Psoas muscle (tissue), 8 donors: ENCODE data around the gene EEF1A2. TPM values are rescaled to one million over a fixed set of nuclear protein-coding genes. Genes with fewer than 3 reads are reported as not detected.
A peak's percentile ranks its signal among the peaks of the same experiment; 100 is the strongest.

Experiments used
- ATAC-seq, 4 donors: fragments of 200-7000 bp; cut with Tn5 transposase; one replicate each; pipeline ENCODE4 v1.9.1; 2020; ENCODE audit warnings: moderate library complexity in 3 of 4, mild to moderate bottlenecking in 2 of 4
- DNase-seq, 2 donors: peaks; one replicate each; pipeline ENCODE4 v3.0.0-alpha.2; 2020
- H3K27ac ChIP-seq: fragments of 200-600 bp; one replicate; pipeline ENCODE4 v1.8.0; 2022
- H3K27me3 ChIP-seq, 3 donors: fragments of 200-600 bp in 1 of 3; one replicate each; pipeline versions ENCODE4 v1.6.1 to v1.8.0; 2013 to 2022; ENCODE audit warnings: low read length in 2 of 3, mild to moderate bottlenecking in 2 of 3, moderate library complexity in 1 of 3; ENCODE audit not compliant: insufficient read depth in 3 of 3
- H3K36me3 ChIP-seq, 2 donors: fragments of 200-600 bp in 1 of 2; one replicate each; pipeline versions ENCODE4 v1.6.1 to v1.8.0; 2013 to 2022; ENCODE audit warnings: low read depth in 1 of 2, mild to moderate bottlenecking in 1 of 2, moderate library complexity in 1 of 2; ENCODE audit not compliant: insufficient read depth in 1 of 2
- H3K4me1 ChIP-seq: fragments of 200-600 bp; one replicate; pipeline ENCODE4 v1.8.0; 2022
- H3K4me3 ChIP-seq: fragments of 200-600 bp; one replicate; pipeline ENCODE4 v1.8.0; 2022; ENCODE audit warnings: mild to moderate bottlenecking
- H3K9me3 ChIP-seq: fragments of 200-600 bp; one replicate; pipeline ENCODE4 v1.8.0; 2022
- CTCF ChIP-seq: fragments of 200-600 bp; IDR thresholded peaks from one replicate; pipeline ENCODE4 v1.8.0; 2022; ENCODE audit warnings: antibody characterized with exemption
- WGBS, 3 donors: extraction: QIAGEN DNeasy Blood & Tissue Kit; methylation state at CpG; one replicate each; pipeline versions ENCODE4 v1.1.6 to v1.1.7; 2013; 5-methylcytosine and 5-hydroxymethylcytosine counted together
- intact Hi-C, 2 donors: fragments of 100-400 bp; cut with DNase I; formaldehyde crosslinking; loops; one replicate each; pipeline versions ENCODE4 v1.11.0 to v1.14.2; 2022
- polyA plus RNA-seq, 3 donors: library from polyadenylated mRNA; stranded (reverse); fragments of 200-250 nt; gene quantifications; one replicate each; pipeline ENCODE4 v1.2.3, GENCODE V29; 2013
- total RNA-seq, 4 donors: library from RNA; stranded (reverse); fragmentation: NEBNext Ultra II Directional in 2 of 4; extraction: Animal tissue kit (Norgen Biotek cat#: 25700) in 2 of 4; gene quantifications; one replicate each; pipeline versions ENCODE4 v1.2.1 to v1.2.4, GENCODE V29; 2021 to 2023
- donor health status: healthy with polysubstance abuse.
- donor health status: DM: no; HTN: no; CAD: no; lungs with moderate emphysema.
- donor health status: Bipolar disorder and iron deficiency.
- donor health status: healthy.
- donor health status: DM: yes; HTN: yes; CAD: no.
- donor health status: DM: no; HTN: no; CAD: no.
- donor health status: DM: no; HTN: no; CAD: no.
- donor health status: DM: yes; HTN: yes; CAD: no.

The EEF1A2 gene
- total and polyA plus RNA-seq, 7 donors: 952 to 2,126 (median 1,898) TPM

- H3K9me3 ChIP-seq: no peaks in the 10 kb centered on the region
- H3K27ac ChIP-seq: no peak overlapping the region
- intact Hi-C loops: no loop called here
- DNase-seq (no peak), ATAC-seq (no peak)
- no peaks in the 10 kb centered on the region for H3K4me1 ChIP-seq
- no peak for TF ChIP-seq CTCF
- 30 to 34% (median 33%) methylated on average over 34 to 35 of the region's 35 CpGs for WGBS, 3 donors
- H3K27me3 ChIP-seq: peaks cover 0 to 86% (median 25%) of the 10 kb centered on the region in 3 donors
- H3K36me3 ChIP-seq: no peaks in the 10 kb centered on the region
- H3K4me3 ChIP-seq: no peak overlapping the region
These were observed 43.9 kb downstream of the EEF1A2 start for GRCh38 chr20:63454731-63455567.

GRCh38 chr20:63452821-63453523 lies 45.9 kb downstream of the EEF1A2 start:
- ATAC-seq: peak; percentile 52 to 80 (median 64)
- H3K27me3 ChIP-seq: peaks cover 0 to 84% (median 29%) of the 10 kb centered on the region in 3 donors
- no peak overlapping the region for H3K27ac ChIP-seq
- TF ChIP-seq CTCF: peak; percentile 16
- no peak overlapping the region for H3K4me3 ChIP-seq
- H3K9me3 ChIP-seq: no peaks in the 10 kb centered on the region
- no peaks in the 10 kb centered on the region for H3K4me1 ChIP-seq
- 13 to 23% (median 20%) methylated on average over 40 to 46 of the region's 46 CpGs for WGBS, 3 donors
- H3K36me3 ChIP-seq: no peaks in the 10 kb centered on the region
- peak in 1 of 2 donors; percentile 46 for DNase-seq
- intact Hi-C loops: no loop called here

- no peak for DNase-seq
- peak in 1 of 4 donors; percentile 15 for ATAC-seq
- Histone ChIP-seq H3K4me3 (no peak overlapping the region), H3K36me3 (no peaks in the 10 kb centered on the region), H3K9me3 (no peaks in the 10 kb centered on the region), H3K27me3 (peaks cover 0 to 83% (median 28%) of the 10 kb centered on the region in 3 donors), H3K27ac (no peak overlapping the region), H3K4me1 (no peaks in the 10 kb centered on the region)
- TF ChIP-seq CTCF: no peak
- intact Hi-C loops: no loop called here
- 59 to 70% (median 63%) methylated on average over 20 of the region's 20 CpGs for WGBS, 3 donors
These were observed 46.5 kb downstream of the EEF1A2 start for GRCh38 chr20:63452341-63452740.

GRCh38 chr20:63451821-63452220 lies 47.1 kb downstream of the EEF1A2 start:
- ATAC-seq (no peak), DNase-seq (no peak)
- no peaks in the 10 kb centered on the region for H3K36me3 ChIP-seq
- no peak overlapping the region for H3K4me3 ChIP-seq
- WGBS, 3 donors: 85 to 86% (median 86%) methylated on average over 16 to 17 of the region's 17 CpGs
- H3K9me3 ChIP-seq: no peaks in the 10 kb centered on the region
- peaks cover 0 to 81% (median 25%) of the 10 kb centered on the region in 3 donors for H3K27me3 ChIP-seq
- no peak overlapping the region for H3K27ac ChIP-seq
- no peaks in the 10 kb centered on the region for H3K4me1 ChIP-seq
- no peak for TF ChIP-seq CTCF
- intact Hi-C loops: no loop called here
